ENCODE data around the gene CDH24. TPM values are rescaled to one million over a fixed set of nuclear protein-coding genes. Genes with fewer than 3 reads are reported as not detected.

The CDH24 gene
- polyA plus RNA-seq, 3 donors = 21.7 to 37.3 (median 29.0) TPM

- no peak for DNase-seq (ENCODE audit: extremely low read depth in 1 of 11, low read depth in 9 of 11, low spot score in 4 of 11)
These were observed 36.8 kb upstream of the CDH24 start for GRCh38 chr14:23093991-23094665.

- no peak for DNase-seq (ENCODE audit: extremely low read depth in 1 of 11, low read depth in 9 of 11, low spot score in 4 of 11)
These were observed 36.2 kb upstream of the CDH24 start for GRCh38 chr14:23093526-23093925.

- DNase-seq (ENCODE audit: extremely low read depth in 1 of 11, low read depth in 9 of 11, low spot score in 4 of 11) = no peak
These were observed 35.8 kb upstream of the CDH24 start for GRCh38 chr14:23093104-23093503.

- DNase-seq (ENCODE audit: extremely low read depth in 1 of 11, low read depth in 9 of 11, low spot score in 4 of 11) = no peak
These were observed 34.2 kb upstream of the CDH24 start for GRCh38 chr14:23091294-23092225.

- no peak for DNase-seq (ENCODE audit: extremely low read depth in 1 of 11, low read depth in 9 of 11, low spot score in 4 of 11)
These were observed 32.9 kb upstream of the CDH24 start for GRCh38 chr14:23090254-23090636.

GRCh38 chr14:23089498-23090253 is 32.4 kb upstream of the CDH24 start:
- no peak for DNase-seq (ENCODE audit: extremely low read depth in 1 of 11, low read depth in 9 of 11, low spot score in 4 of 11)

- DNase-seq (ENCODE audit: extremely low read depth in 1 of 11, low read depth in 9 of 11, low spot score in 4 of 11) = no peak
These were observed 29.2 kb upstream of the CDH24 start for GRCh38 chr14:23086565-23086964.

GRCh38 chr14:23085458-23085857 is 28.1 kb upstream of the CDH24 start:
- DNase-seq (ENCODE audit: extremely low read depth in 1 of 11, low read depth in 9 of 11, low spot score in 4 of 11) = no peak

- DNase-seq (ENCODE audit: extremely low read depth in 1 of 11, low read depth in 9 of 11, low spot score in 4 of 11) = no peak
These were observed 23.2 kb upstream of the CDH24 start for GRCh38 chr14:23080474-23080873.

GRCh38 chr14:23079716-23080115 is 22.4 kb upstream of the CDH24 start:
- DNase-seq (ENCODE audit: extremely low read depth in 1 of 11, low read depth in 9 of 11, low spot score in 4 of 11) = no peak

- no peak for DNase-seq (ENCODE audit: extremely low read depth in 1 of 11, low read depth in 9 of 11, low spot score in 4 of 11)
These were observed 21.4 kb upstream of the CDH24 start for GRCh38 chr14:23078692-23079116.

- DNase-seq (ENCODE audit: extremely low read depth in 1 of 11, low read depth in 9 of 11, low spot score in 4 of 11) = no peak
These were observed 20.6 kb upstream of the CDH24 start for GRCh38 chr14:23077962-23078361.

GRCh38 chr14:23076785-23077408 is 19.6 kb upstream of the CDH24 start:
- no peak for DNase-seq (ENCODE audit: extremely low read depth in 1 of 11, low read depth in 9 of 11, low spot score in 4 of 11)

- no peak for DNase-seq (ENCODE audit: extremely low read depth in 1 of 11, low read depth in 9 of 11, low spot score in 4 of 11)
These were observed 17.6 kb upstream of the CDH24 start for GRCh38 chr14:23074906-23075305.

GRCh38 chr14:23071921-23072539 is 14.7 kb upstream of the CDH24 start:
- DNase-seq (ENCODE audit: extremely low read depth in 1 of 11, low read depth in 9 of 11, low spot score in 4 of 11) = no peak

- DNase-seq (ENCODE audit: extremely low read depth in 1 of 11, low read depth in 9 of 11, low spot score in 4 of 11) = peak in 9 of 11 donors; percentile 73 to 90 (median 84)
These were observed 14.1 kb upstream of the CDH24 start for GRCh38 chr14:23071244-23071920.

GRCh38 chr14:23070262-23071129 is 13.2 kb upstream of the CDH24 start:
- DNase-seq (ENCODE audit: extremely low read depth in 1 of 11, low read depth in 9 of 11, low spot score in 4 of 11) = no peak

Data from renal cortex interstitium (tissue), 11 donors.